Regular cardiac myocyte (primary cell): ENCODE data around the gene RPTOR. TPM values are rescaled to one million over a fixed set of nuclear protein-coding genes. Genes with fewer than 3 reads are reported as not detected.

Experiments
- total RNA-seq: library from RNA; depleted of rRNA; stranded (reverse); fragments of >200 nt; gene quantifications from 2 replicates; pipeline ENCODE4 v1.2.3, GENCODE V29; 2014

RPTOR gene
- 16.6 and 19.7 TPM in 2 replicates for total RNA-seq

GRCh38 chr17:80544655-80545498 lies at the start of gene RPTOR:
Gene RPTOR, plus strand, starts transcription at chr17:80544838. Its CDS starts 792 bp downstream, at chr17:80545630.

GRCh38 chr17:80991645-80992076 lies 447.0 kb downstream of the RPTOR start, which contains the start of gene CHMP6:
Gene CHMP6, plus strand, starts transcription at chr17:80991841. Its CDS starts 78 bp downstream, at chr17:80991919.

Other genes with a start within 250 kb of the RPTOR start
- gene ENDOV, start 129.7 kb upstream of the RPTOR start, total RNA-seq: 23.0 and 32.1 TPM in 2 replicates
- 5.6 and 8.4 TPM in 2 replicates for gene NPTX1, start 68.2 kb upstream of the RPTOR start, total RNA-seq